ENCODE results near the gene CFAP20DC.
"Not testable (repeated sequence)": the region's sequence is repeated elsewhere in the genome, so short reads cannot be mapped to it uniquely, and the experiment has no call there.

- TF ChIP-seq CTCF, POLR2A (IDR thresholded peaks at IDR 0.05): not testable (repeated sequence)
These were observed 340.8 kb downstream of the CFAP20DC start for GRCh38 chr3:58708983-58709382.
